Activated CD4-positive, alpha-beta T cell treated with anti-CD3 and anti-CD28 coated beads, Interleukin-2, amount 50 U/mL, for 16 hours (primary cell): ENCODE results near the gene ZNF536.
"Not testable (repeated sequence)": the region's sequence is repeated elsewhere in the genome, so short reads cannot be mapped to it uniquely, and the experiment has no call there.

Source experiments
- DNase-seq: peaks from one replicate; pipeline ENCODE4 v3.0.0-alpha.2; 2020

ZNF536 gene

DNA sequence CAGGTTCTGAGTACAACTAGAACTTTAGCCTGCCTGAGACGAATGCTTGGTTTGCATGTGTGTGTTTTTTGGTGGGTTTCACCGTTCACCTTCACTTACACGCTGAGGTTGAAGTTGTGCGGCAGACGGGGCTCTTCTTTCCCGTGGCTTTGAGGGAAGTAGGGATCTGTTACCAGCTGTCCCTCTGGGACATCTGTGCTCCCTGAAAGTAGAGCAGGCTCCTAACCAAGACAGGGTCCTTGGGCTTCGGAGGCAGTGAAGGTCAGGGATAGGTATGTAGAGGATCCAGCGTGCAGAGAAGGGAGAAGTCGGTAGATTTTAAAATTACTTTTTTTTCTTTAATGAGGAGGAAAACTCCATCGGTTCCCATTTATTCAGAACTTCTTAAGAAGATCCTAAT is 48.7 kb downstream of the ZNF536 start:
- no peak for DNase-seq

- DNase-seq = no peak
Observed at GRCh38 chr19:30421571-30421970, 49.4 kb downstream of the ZNF536 start.

DNA sequence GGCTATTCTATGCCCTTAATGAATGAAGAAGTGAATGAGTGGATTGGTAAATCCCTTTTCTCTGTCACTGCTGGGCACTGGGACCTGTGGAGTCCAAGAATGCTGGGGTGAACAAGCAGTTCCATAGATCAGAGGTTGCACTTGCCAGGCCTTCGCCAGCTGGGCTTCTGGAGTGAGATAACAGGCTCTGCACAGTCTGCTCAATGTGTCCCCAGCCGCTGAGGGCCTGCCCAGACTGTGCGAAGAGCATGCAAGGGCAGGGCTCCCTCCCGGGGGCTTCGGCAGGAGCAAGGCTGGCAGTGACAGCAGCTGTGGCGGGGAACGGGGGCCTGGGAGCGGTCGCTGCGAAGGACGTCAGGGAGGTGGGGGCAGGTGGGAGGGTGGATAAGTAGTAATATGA is 51.3 kb downstream of the ZNF536 start:
- no peak for DNase-seq

DNA sequence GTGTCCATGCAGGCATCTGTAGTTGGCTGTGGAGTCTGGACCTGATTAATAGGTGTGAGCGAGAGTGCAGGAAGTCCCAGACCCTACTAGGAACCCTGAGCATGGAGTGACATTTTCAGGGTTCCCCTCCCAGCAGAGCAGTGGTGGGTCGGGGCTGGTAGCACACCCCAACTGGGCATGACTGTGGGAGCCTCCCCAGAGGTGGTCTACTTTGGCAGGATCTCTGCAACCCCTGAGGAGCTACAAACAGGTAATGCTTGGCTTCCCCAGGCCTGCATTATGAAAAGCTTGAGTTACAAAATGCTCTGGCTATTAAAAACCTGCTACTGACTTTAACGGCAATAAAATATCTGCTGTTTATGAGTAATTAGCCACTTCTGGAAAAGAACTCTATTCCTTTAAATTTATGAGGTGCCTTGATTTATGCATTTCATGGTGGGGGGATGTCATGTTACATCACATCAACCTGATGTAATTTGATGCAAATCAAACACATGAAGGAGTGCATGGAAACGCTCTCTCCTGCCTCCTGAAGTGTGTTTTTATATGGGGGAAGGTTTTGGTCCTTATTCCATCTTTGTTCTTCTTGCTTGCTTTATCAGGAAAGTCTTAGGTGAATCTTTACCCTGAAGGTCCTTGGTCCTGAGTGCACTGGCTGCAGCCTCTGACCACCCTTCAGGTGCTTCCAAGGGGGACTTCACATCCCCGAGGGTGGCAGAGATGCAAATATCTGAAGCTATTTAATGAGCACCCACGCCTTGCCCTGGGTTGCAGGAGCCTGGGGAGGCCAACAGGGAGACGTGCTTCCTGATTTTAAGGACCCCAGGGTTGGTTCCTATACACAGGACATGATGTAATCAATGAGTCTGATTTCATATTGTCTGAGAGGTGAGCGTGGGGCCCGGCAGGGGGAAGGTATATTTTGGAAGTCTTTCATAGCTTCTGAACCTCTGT is 54.0 kb downstream of the ZNF536 start:
- no peak for DNase-seq

GRCh38 chr19:30426864-30427263 is 54.7 kb downstream of the ZNF536 start:
- no peak for DNase-seq

- DNase-seq = no peak
Observed at GRCh38 chr19:30428092-30428680, 56.0 kb downstream of the ZNF536 start.

DNA sequence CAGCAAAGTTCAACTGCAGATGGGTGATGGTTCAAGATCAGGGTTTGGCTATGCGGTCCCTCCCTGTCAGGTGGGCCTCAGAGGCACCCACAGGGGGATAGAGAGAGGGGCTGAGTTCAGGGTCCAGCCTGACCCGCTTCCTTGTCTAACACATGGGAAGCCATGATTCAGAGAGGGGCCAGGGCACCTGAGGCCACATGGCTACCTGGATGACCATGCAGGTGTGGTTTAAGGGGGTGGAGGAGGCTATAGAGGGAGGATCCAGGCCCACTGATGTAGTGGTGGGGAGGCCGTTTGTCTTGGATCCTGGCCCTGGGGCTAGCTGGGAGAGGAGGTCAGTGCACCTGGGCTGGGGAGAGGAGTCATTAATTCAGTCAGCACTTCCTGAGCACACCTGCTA is 56.7 kb downstream of the ZNF536 start:
- no peak for DNase-seq

DNA sequence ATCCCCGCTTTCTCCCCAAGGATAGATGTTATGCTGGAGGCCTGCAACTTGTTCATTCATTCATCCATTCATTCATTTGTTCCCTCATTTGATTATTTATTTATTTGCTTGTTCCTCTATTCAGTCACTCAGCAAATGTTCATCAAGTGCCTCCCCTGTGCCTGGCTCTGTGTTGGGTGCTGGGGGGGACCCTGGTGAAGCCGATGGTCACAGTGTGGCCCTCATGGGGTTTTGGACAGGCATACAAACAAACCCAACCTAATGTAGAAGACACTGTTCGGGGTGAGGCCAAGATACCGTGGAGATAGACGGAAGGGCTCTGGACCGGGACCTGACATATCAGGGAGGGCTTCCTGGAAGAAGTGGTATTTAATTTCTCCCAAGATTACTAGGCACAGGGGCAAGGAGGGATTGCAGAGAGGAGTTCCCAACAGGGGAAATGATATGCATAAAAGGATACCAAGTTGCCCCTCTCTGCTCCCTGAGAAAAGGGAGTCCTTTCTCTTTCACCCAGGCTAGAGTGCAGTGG is 58.1 kb downstream of the ZNF536 start:
- DNase-seq = no peak

GRCh38 chr19:30431591-30431990 is 59.4 kb downstream of the ZNF536 start:
- DNase-seq = no peak

- DNase-seq = no peak
Observed at GRCh38 chr19:30434797-30435594, 62.8 kb downstream of the ZNF536 start.

- DNase-seq = no peak
Observed at GRCh38 chr19:30437869-30438268, 65.7 kb downstream of the ZNF536 start.

DNA sequence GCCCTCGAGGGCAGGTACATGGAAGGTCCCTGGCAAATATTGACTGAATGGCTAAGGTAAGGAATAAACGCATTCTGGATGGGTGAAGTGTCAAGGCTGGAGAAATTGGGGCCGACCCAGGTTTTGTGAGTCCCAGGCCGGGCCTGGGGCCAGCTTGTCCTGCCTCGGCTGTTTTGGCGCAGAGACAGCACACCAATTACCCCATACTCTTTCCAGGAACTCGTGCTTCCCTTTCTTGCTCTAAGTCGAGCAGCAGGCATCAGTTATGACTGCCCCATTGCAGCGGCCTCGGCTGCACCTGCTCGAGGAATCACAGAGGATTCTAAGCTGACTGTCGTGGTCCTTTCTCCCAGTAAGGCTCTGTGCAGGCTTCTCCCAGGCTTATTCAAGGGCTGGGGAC is 67.1 kb downstream of the ZNF536 start:
- no peak for DNase-seq

DNA sequence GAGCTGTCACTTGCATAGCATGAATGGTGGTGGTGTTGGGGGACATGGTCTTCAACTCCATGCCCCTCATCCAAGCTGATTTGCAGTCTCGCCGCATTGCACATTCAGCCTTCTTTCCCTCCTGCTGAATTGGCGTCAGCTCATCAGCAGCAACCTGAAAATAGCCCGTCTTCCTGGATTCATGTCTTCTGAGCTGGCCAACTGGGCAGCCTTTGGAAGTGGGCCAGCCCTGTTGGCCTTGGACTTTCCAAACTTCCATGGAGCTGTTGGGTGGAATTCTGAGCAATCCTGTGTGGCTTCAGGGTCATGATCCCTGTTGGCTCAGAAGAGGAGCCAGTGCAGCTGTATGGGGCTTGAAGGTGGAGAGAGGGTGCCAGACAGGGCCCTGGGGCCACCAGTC is 68.8 kb downstream of the ZNF536 start:
- no peak for DNase-seq

GRCh38 chr19:30442674-30443073 is 70.5 kb downstream of the ZNF536 start:
- DNase-seq = no peak

DNA sequence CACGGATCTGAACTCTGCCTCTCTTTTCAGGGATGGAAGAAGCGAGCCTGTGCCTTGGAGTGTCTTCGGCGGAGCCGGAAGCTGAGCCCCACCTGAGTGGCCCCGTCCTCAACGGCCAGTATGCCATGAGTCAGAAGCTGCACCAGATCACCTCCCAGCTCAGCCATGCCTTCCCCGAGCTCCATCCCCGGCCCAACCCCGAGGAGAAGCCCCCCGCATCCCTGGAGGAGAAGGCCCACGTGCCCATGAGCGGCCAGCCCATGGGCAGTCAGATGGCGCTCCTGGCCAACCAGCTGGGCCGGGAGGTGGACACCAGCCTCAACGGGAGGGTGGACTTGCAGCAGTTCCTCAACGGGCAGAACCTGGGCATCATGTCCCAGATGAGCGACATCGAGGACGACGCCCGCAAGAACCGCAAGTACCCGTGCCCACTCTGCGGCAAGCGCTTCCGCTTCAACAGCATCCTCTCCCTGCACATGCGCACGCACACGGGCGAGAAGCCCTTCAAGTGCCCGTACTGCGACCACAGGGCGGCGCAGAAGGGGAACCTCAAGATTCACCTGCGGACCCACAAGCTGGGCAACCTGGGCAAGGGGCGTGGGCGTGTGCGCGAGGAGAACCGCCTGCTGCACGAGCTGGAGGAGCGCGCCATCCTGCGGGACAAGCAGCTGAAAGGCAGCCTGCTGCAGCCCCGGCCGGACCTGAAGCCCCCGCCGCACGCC is 71.5 kb downstream of the ZNF536 start:
- no peak for DNase-seq

- no peak for DNase-seq
Observed at GRCh38 chr19:30444253-30444671, 72.1 kb downstream of the ZNF536 start.

DNA sequence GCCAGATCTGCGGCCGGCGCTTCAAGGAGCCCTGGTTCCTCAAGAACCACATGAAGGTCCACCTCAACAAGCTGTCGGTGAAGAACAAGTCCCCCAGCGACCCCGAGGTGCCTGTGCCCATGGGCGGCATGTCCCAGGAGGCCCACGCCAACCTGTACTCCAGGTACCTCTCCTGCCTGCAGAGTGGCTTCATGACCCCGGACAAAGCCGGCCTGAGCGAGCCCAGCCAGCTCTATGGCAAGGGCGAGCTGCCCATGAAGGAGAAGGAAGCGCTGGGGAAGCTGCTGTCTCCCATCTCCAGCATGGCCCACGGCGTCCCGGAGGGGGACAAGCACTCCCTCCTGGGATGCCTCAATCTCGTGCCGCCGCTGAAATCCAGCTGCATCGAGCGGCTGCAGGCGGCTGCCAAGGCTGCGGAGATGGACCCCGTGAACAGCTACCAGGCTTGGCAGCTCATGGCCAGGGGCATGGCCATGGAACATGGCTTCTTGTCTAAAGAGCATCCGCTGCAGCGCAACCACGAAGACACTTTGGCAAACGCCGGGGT is 72.6 kb downstream of the ZNF536 start:
- DNase-seq = no peak

DNA sequence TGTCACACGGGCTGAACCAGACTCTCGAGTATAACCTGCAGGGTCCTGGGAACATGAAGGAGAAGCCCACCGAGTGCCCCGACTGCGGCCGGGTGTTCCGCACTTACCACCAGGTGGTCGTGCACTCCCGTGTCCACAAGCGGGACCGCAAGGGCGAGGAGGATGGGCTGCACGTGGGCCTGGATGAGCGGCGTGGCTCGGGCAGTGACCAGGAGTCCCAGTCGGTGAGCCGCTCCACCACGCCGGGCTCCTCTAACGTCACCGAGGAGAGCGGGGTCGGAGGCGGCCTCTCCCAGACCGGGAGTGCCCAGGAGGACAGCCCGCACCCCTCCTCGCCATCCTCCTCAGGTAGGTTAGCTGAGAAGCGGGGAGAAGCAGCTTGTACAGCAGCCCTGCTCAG is 73.2 kb downstream of the ZNF536 start:
- DNase-seq = no peak

DNA sequence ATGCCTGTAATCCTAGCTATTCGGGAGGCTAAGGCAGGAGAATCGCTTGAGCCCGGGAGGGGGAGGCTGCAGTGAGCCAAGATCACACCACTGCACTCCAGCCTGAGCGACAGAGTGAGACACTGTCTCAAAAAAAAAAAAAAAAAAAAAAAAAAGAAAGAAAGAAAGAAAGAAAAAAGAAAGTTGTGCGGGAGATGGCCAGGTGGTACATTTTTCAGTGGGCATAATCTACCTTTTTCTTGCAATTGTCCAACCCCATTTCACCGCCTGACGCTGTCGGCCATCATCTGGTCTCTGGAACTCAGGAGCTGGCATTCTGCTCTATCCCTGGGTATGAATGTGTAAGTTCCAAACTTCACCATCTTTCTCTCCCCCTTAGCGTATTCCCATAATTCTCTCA is 73.9 kb downstream of the ZNF536 start:
- not testable (repeated sequence) for DNase-seq

- DNase-seq = no peak
Observed at GRCh38 chr19:30446850-30447552, 74.8 kb downstream of the ZNF536 start.

GRCh38 chr19:30447553-30447870 is 75.3 kb downstream of the ZNF536 start:
- no peak for DNase-seq
